ENCODE results near the gene INHBB. TPM values are rescaled to one million over a fixed set of nuclear protein-coding genes. Genes with fewer than 3 reads are reported as not detected.

INHBB gene
- total RNA-seq, 2 donors from 2014 or later, result 3.6 to 7.9 TPM

- no peaks in the 10 kb centered on the region for H3K36me3 ChIP-seq (replicated peaks in 1 of 2; ENCODE audit: insufficient read depth in 1 of 2, low read depth in 2 of 2)
- H3K27ac ChIP-seq, result no peak overlapping the region
- no peak for TF ChIP-seq POLR2A (IDR thresholded peaks at IDR 0.05)
- ATAC-seq, result no peak
- H3K9me3 ChIP-seq, result no peaks in the 10 kb centered on the region
- peaks cover 13% of the 10 kb centered on the region for H3K4me1 ChIP-seq
- no peak for DNase-seq
- no peak overlapping the region for H3K4me3 ChIP-seq
- WGBS, 2 donors, result 85 to 86% methylated on average over 9 of the region's 9 CpGs
- no peaks in the 10 kb centered on the region for H3K27me3 ChIP-seq
- intact Hi-C loops (cut with DNase I), result no loop called here
Measured at GRCh38 chr2:120326066-120326465, 19.9 kb upstream of the INHBB start.

- intact Hi-C loops (cut with DNase I), result no loop called here
- no peaks in the 10 kb centered on the region for H3K4me1 ChIP-seq
- H3K4me3 ChIP-seq, result no peak overlapping the region
- H3K9me3 ChIP-seq, result no peaks in the 10 kb centered on the region
- TF ChIP-seq, protein P1, sequence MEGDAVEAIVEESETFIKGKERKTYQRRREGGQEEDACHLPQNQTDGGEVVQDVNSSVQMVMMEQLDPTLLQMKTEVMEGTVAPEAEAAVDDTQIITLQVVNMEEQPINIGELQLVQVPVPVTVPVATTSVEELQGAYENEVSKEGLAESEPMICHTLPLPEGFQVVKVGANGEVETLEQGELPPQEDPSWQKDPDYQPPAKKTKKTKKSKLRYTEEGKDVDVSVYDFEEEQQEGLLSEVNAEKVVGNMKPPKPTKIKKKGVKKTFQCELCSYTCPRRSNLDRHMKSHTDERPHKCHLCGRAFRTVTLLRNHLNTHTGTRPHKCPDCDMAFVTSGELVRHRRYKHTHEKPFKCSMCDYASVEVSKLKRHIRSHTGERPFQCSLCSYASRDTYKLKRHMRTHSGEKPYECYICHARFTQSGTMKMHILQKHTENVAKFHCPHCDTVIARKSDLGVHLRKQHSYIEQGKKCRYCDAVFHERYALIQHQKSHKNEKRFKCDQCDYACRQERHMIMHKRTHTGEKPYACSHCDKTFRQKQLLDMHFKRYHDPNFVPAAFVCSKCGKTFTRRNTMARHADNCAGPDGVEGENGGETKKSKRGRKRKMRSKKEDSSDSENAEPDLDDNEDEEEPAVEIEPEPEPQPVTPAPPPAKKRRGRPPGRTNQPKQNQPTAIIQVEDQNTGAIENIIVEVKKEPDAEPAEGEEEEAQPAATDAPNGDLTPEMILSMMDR (IDR thresholded peaks at IDR 0.05), result no peak
- TF ChIP-seq POLR2A (IDR thresholded peaks at IDR 0.05), result no peak
- H3K36me3 ChIP-seq (replicated peaks in 1 of 2; ENCODE audit: insufficient read depth in 1 of 2, low read depth in 2 of 2), result no peaks in the 10 kb centered on the region
- no peaks in the 10 kb centered on the region for H3K27me3 ChIP-seq
- 76 to 82% methylated on average over 20 to 24 of the region's 24 CpGs for WGBS, 2 donors
- no peak for ATAC-seq
- no peak overlapping the region for H3K27ac ChIP-seq
- no peak for DNase-seq
Measured at GRCh38 chr2:120330946-120331822, 14.8 kb upstream of the INHBB start.

DNA sequence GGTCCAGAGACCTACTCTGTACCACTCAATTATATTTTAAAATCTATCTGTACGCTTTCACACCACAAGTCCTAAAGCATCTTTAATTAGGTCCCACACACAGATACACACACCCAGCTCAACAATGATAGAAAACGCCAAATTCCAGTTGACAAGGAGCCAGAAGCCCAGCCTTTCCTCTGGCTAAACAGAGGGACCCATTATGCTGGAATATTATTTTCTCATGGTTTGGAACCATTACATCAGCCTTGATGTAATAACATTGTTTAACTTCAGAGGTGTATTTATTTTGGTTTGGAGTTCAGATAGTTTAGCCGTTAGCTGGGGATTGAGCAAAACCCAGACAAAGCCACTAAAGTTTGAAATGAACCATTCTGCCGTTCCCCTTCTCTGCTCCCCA, 14.0 kb upstream of the INHBB start:
- DNase-seq, result no peak
- Histone ChIP-seq H3K9me3 (no peaks in the 10 kb centered on the region), H3K27ac (no peak overlapping the region), H3K36me3 (replicated peaks in 1 of 2; ENCODE audit: insufficient read depth in 1 of 2, low read depth in 2 of 2) (no peaks in the 10 kb centered on the region), H3K4me3 (no peak overlapping the region), H3K27me3 (no peaks in the 10 kb centered on the region), H3K4me1 (no peaks in the 10 kb centered on the region)
- 53 to 61% methylated on average over 4 of the region's 4 CpGs for WGBS, 2 donors
- TF ChIP-seq, protein P1 (IDR thresholded peaks at IDR 0.05), result no peak
- TF ChIP-seq POLR2A (IDR thresholded peaks at IDR 0.05), result no peak
- no peak for ATAC-seq
- intact Hi-C loops (cut with DNase I), result no loop called here

DNA sequence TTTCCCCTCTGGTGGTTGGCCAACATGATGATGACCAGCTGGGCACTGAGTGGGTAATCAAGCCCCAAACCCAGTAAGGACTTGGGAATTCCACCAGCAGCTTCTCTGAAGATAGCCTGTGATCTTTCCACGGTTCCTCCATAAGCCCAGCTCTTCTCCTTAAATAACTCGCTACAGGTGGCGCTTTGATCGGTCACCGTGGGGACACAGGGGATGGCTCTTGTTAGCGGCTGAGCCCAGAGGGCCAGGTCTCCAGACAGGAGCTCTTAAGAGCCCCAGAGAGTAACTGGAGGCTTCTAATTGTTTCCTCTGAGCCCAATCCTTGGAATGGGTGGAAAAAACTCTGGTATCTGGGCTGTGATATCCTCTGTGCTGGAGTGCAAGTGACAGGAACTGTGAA, 13.6 kb upstream of the INHBB start:
- Histone ChIP-seq H3K27ac (no peak overlapping the region), H3K36me3 (replicated peaks in 1 of 2; ENCODE audit: insufficient read depth in 1 of 2, low read depth in 2 of 2) (no peaks in the 10 kb centered on the region), H3K4me3 (no peak overlapping the region), H3K27me3 (no peaks in the 10 kb centered on the region), H3K9me3 (no peaks in the 10 kb centered on the region), H3K4me1 (no peaks in the 10 kb centered on the region)
- TF ChIP-seq, protein P1 (IDR thresholded peaks at IDR 0.05), result no peak
- no peak for TF ChIP-seq POLR2A (IDR thresholded peaks at IDR 0.05)
- 91% methylated on average over 6 of the region's 6 CpGs for WGBS, 2 donors
- DNase-seq (no peak), ATAC-seq (no peak)
- intact Hi-C loops (cut with DNase I), result no loop called here

DNA sequence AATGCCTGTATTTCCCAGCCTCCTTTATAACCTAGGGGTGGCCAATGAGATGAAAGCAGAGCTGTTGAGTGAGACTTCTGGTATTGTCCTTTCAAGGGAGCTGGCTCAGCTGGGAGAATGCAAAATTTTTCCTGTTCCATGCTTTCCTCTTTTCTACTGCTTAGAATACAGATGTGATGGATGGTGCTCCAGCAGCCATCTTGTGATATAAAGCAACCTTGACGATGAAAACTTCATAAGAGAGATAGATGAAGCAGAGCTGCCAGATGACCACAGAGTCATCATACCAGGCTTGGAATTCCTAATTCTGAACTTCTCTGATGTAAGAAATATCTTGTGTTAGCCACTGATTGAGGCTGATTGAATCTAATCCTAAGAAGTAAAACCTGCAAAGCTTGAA, 11.9 kb upstream of the INHBB start:
- H3K9me3 ChIP-seq, result no peaks in the 10 kb centered on the region
- no peak overlapping the region for H3K4me3 ChIP-seq
- ATAC-seq, result no peak
- intact Hi-C loops (cut with DNase I), result no loop called here
- no peaks in the 10 kb centered on the region for H3K27me3 ChIP-seq
- TF ChIP-seq, protein P1 (IDR thresholded peaks at IDR 0.05), result no peak
- TF ChIP-seq POLR2A (IDR thresholded peaks at IDR 0.05), result no peak
- DNase-seq, result no peak
- H3K36me3 ChIP-seq (replicated peaks in 1 of 2; ENCODE audit: insufficient read depth in 1 of 2, low read depth in 2 of 2), result no peaks in the 10 kb centered on the region
- H3K4me1 ChIP-seq, result no peaks in the 10 kb centered on the region
- 100% methylated on average over 1 of the region's 1 CpG for WGBS, 2 donors
- no peak overlapping the region for H3K27ac ChIP-seq
